HCT116 (cell line): ENCODE measurements around the gene GNAI2. TPM values are rescaled to one million over a fixed set of nuclear protein-coding genes. Genes with fewer than 3 reads are reported as not detected.

Experiments
- ATAC-seq: fragments of 200-7000 bp; cut with Tn5 transposase; 2 replicates; pipeline ENCODE4 v1.9.1; 2020; ENCODE audit warnings: mild to moderate bottlenecking, moderate library complexity
- BruUV-seq: library from RNA; stranded (reverse); fragments of 400-500 nt; replicated peaks from 2 replicates; lab custom pipeline; 2021; lab: Mats Ljungman, UMichigan
- CTCF ChIA-PET: fragments of 300-600 bp; sonication (Branson Sonifier 250); formaldehyde crosslinking; loops from one replicate; lab custom pipeline; 2021; ENCODE audit warnings: antibody characterized with exemption; lab: Charles Lee
- POLR2A ChIA-PET: fragments of 300-600, 350-600 bp; sonication (Branson Sonifier 250); formaldehyde crosslinking; loops from one replicate; lab custom pipeline; 2021; ENCODE audit warnings: antibody characterized with exemption; lab: Charles Lee
- RAD21 ChIA-PET, 2 experiments: fragments of 300-600 bp; sonication (Branson Sonifier 250); formaldehyde crosslinking; loops; one replicate each; lab custom pipeline; 2023; ENCODE audit warnings: low total read pairs in 2 of 2; ENCODE audit not compliant: uncharacterized antibody in 2 of 2, unreplicated experiment in 2 of 2, low non-redundant PET in 1 of 2; lab: Charles Lee
- DNase-seq: peaks from one replicate; pipeline ENCODE4 v3.0.0-alpha.2; 2010; ENCODE audit warnings: low read depth, low spot score
- H2AFZ ChIP-seq: fragments of 200-600 bp; shearing (Covaris generic), sonication (generic); 2 replicates; pipeline ENCODE4 v1.6.1; 2017; ENCODE audit warnings: low read depth, mixed run types, mixed read lengths, antibody characterized with exemption, low read length; ENCODE audit not compliant: poor library complexity, severe bottlenecking
- H3K27ac ChIP-seq: 2 replicates; pipeline ENCODE4 v1.5.1; 2012; ENCODE audit warnings: low read depth, low read length
- H3K27me3 ChIP-seq: fragments of 200-600 bp; sonication (generic); 2 replicates; pipeline ENCODE4 v1.6.1; 2016; ENCODE audit warnings: mixed run types, low read length, mixed read lengths; ENCODE audit not compliant: insufficient read depth
- H3K36me3 ChIP-seq, 2 experiments: fragments of 200-500 bp in 1 of 2; fragments of 200-600 bp in 1 of 2; sonication (Bioruptor generic) in 1 of 2; sonication (generic) in 1 of 2; 2 replicates each; pipeline versions ENCODE4 v1.5.1 to v1.6.1; 2014 to 2016; ENCODE audit warnings: low read length in 2 of 2, inconsistent platforms in 1 of 2, mixed read lengths in 1 of 2, mixed run types in 1 of 2; ENCODE audit not compliant: insufficient read depth in 2 of 2, control insufficient read depth in 1 of 2
- H3K4me1 ChIP-seq, 2 experiments: fragments of 200-600 bp in 1 of 2; sonication (generic) in 1 of 2; 2 replicates each; pipeline versions ENCODE4 v1.5.1 to v1.6.1; 2012 to 2017; ENCODE audit warnings: low read length in 2 of 2, inconsistent platforms in 1 of 2, mild to moderate bottlenecking in 1 of 2, mixed read lengths in 1 of 2, mixed run types in 1 of 2, moderate library complexity in 1 of 2; ENCODE audit not compliant: insufficient read depth in 2 of 2, control insufficient read depth in 1 of 2
- H3K4me2 ChIP-seq: fragments of 200-600 bp; sonication (generic); 2 replicates; pipeline ENCODE4 v1.6.1; 2017; ENCODE audit warnings: mixed run types, low read length, mixed read lengths
- H3K4me3 ChIP-seq, 2 experiments: fragments of 200-600 bp in 1 of 2; sonication (generic) in 1 of 2; replicated peaks in 1 of 2; 2 replicates each; pipeline ENCODE4 v1.5.1; 2011 to 2016; ENCODE audit warnings: low read length in 2 of 2, control low read depth in 1 of 2, low read depth in 1 of 2, mild to moderate bottlenecking in 1 of 2, mixed read lengths in 1 of 2, mixed run types in 1 of 2
- H3K79me2 ChIP-seq: fragments of 200-600 bp; sonication (generic); 2 replicates; pipeline ENCODE4 v1.6.1; 2017; ENCODE audit warnings: mild to moderate bottlenecking, mixed run types, low read length, moderate library complexity, mixed read lengths; ENCODE audit not compliant: insufficient read depth
- H3K9ac ChIP-seq: fragments of 200-600 bp; sonication (generic); 2 replicates; pipeline ENCODE4 v1.6.1; 2016; ENCODE audit warnings: low read length, mixed read lengths
- H3K9me2 ChIP-seq: fragments of 200-600 bp; sonication (generic), shearing (Covaris generic); 2 replicates; pipeline ENCODE4 v1.6.1; 2017; ENCODE audit warnings: mixed run types, mild to moderate bottlenecking, moderate library complexity; ENCODE audit not compliant: insufficient read depth
- H3K9me3 ChIP-seq, 2 experiments: fragments of 200-500 bp in 1 of 2; fragments of 200-600 bp in 1 of 2; sonication (Bioruptor generic) in 1 of 2; sonication (generic) in 1 of 2; 2 replicates each; pipeline ENCODE4 v1.6.1; 2014 to 2017; ENCODE audit warnings: low read length in 2 of 2, mixed read lengths in 2 of 2, inconsistent platforms in 1 of 2, low read depth in 1 of 2, mild to moderate bottlenecking in 1 of 2, mixed run types in 1 of 2, moderate library complexity in 1 of 2; ENCODE audit not compliant: control insufficient read depth in 1 of 2, insufficient read depth in 1 of 2
- H4K20me1 ChIP-seq: fragments of 200-600 bp; sonication (generic), shearing (Covaris generic); 2 replicates; pipeline ENCODE4 v1.6.1; 2017; ENCODE audit warnings: mixed run types, mild to moderate bottlenecking, moderate library complexity; ENCODE audit not compliant: insufficient read depth
- ATF3 ChIP-seq: IDR thresholded peaks from 2 replicates; pipeline ENCODE4 v1.6.1; 2012
- CBX3 ChIP-seq: IDR thresholded peaks from 2 replicates; pipeline ENCODE4 v1.6.1; 2012; ENCODE audit warnings: low read depth
- CEBPB ChIP-seq: IDR thresholded peaks from 2 replicates; pipeline ENCODE4 v1.6.1; 2012; ENCODE audit warnings: low read depth
- EZH2 ChIP-seq: fragments of 200-600 bp; sonication (generic); IDR thresholded peaks from 2 replicates; pipeline ENCODE4 v1.6.1; 2017; ENCODE audit warnings: antibody characterized with exemption, mixed run types
- FOSL1 ChIP-seq: IDR thresholded peaks from 2 replicates; pipeline ENCODE4 v1.6.1; 2012; ENCODE audit warnings: low read depth
- MAX ChIP-seq: IDR thresholded peaks from 2 replicates; pipeline ENCODE4 v1.6.1; 2012
- POLR2A ChIP-seq: IDR thresholded peaks from 2 replicates; pipeline ENCODE4 v1.7.0; 2011; ENCODE audit warnings: borderline replicate concordance; ENCODE audit not compliant: insufficient read depth, insufficient read length; ENCODE audit errors: extremely low read depth
- POLR2AphosphoS5 ChIP-seq: IDR thresholded peaks from 2 replicates; pipeline ENCODE4 v1.6.1; 2011; ENCODE audit warnings: mild to moderate bottlenecking, low read depth, low read length, moderate library complexity
- RAD21 ChIP-seq: IDR thresholded peaks from 2 replicates; pipeline ENCODE4 v1.6.1; 2012; ENCODE audit warnings: low read depth, mild to moderate bottlenecking
- REST ChIP-seq: IDR thresholded peaks from 2 replicates; pipeline ENCODE4 v1.6.1; 2012; ENCODE audit warnings: low read depth
- SIN3A ChIP-seq: IDR thresholded peaks from 2 replicates; pipeline ENCODE4 v1.6.1; 2012; ENCODE audit warnings: low read depth
- SP1 ChIP-seq: IDR thresholded peaks from 2 replicates; pipeline ENCODE4 v1.6.1; 2012; ENCODE audit warnings: low read depth
- TCF7L2 ChIP-seq: IDR thresholded peaks from 2 replicates; pipeline ENCODE4 v1.7.0; 2011; ENCODE audit warnings: borderline replicate concordance, inconsistent platforms; ENCODE audit not compliant: insufficient read depth, insufficient read length; ENCODE audit errors: extremely low read depth
- YY1 ChIP-seq: IDR thresholded peaks from 2 replicates; pipeline ENCODE4 v1.6.1; 2011; ENCODE audit warnings: low read length, low read depth, moderate library complexity, mild to moderate bottlenecking; ENCODE audit not compliant: insufficient replicate concordance; ENCODE audit errors: extremely low read depth
- ZBTB33 ChIP-seq: IDR thresholded peaks from 2 replicates; pipeline ENCODE4 v1.6.1; 2011; ENCODE audit warnings: mild to moderate bottlenecking, low read length, moderate library complexity; ENCODE audit not compliant: insufficient replicate concordance; ENCODE audit errors: extremely low read depth
- intact Hi-C: fragments of 100-400 bp; cut with micrococcal nuclease; formaldehyde crosslinking; loops from 2 replicates; pipeline ENCODE4 v1.10.0; 2022
- total RNA-seq: library from RNA; stranded (reverse); gene quantifications from one replicate; pipeline ENCODE4 v1.2.1, GENCODE V29; 2021; ENCODE audit not compliant: unreplicated experiment

Gene GNAI2
- total RNA-seq, 1 experiment from 2014 or later, result 170 TPM

GRCh38 chr3:50217681-50218080 lies 18.3 kb upstream of the GNAI2 start:
- H3K9me3 ChIP-seq, result no peaks in the 10 kb centered on the region
- no peaks in the 10 kb centered on the region for H3K9me2 ChIP-seq
- no peaks in the 10 kb centered on the region for H3K79me2 ChIP-seq
- H3K9ac ChIP-seq, result no peak overlapping the region
- POLR2A ChIA-PET, result no interaction called here
- no peak for DNase-seq
- RAD21 ChIA-PET, result no interaction called here
- no peak overlapping the region for H2AFZ ChIP-seq
- H3K4me1 ChIP-seq, result no peaks in the 10 kb centered on the region
- H3K27me3 ChIP-seq, result no peaks in the 10 kb centered on the region
- TF ChIP-seq CEBPB (no peak), SP1 (no peak), MAX (no peak), ZBTB33 (no peak), FOSL1 (no peak), SIN3A (no peak), REST (no peak), YY1 (no peak), POLR2AphosphoS5 (no peak), RAD21 (no peak), EZH2 (no peak), CBX3 (no peak), POLR2A (no peak), ATF3 (no peak), TCF7L2 (no peak)
- TF ChIP-seq, all 23 proteins: peak for 0
- intact Hi-C loops, result no loop called here
- no peaks in the 10 kb centered on the region for H3K36me3 ChIP-seq
- H3K27ac ChIP-seq, result no peak overlapping the region
- CTCF ChIA-PET, result no interaction called here
- no peak overlapping the region for H3K4me3 ChIP-seq
- no TSS peak for BruUV-seq
- no peak overlapping the region for H3K4me2 ChIP-seq
- H4K20me1 ChIP-seq, result no peaks in the 10 kb centered on the region
- no peak for ATAC-seq
